IPS-15b (cell line): ENCODE measurements around the gene GGCT.
"Not testable (repeated sequence)": the region's sequence is repeated elsewhere in the genome, so short reads cannot be mapped to it uniquely, and the experiment has no call there.

Source experiments
- H3K27me3 ChIP-seq: one replicate; pipeline ENCODE4 v1.6.1; 2013; ENCODE audit warnings: low read length; ENCODE audit not compliant: control insufficient read depth, insufficient read depth
- H3K36me3 ChIP-seq: one replicate; pipeline ENCODE4 v1.6.1; 2013; ENCODE audit warnings: low read length; ENCODE audit not compliant: control insufficient read depth, insufficient read depth
- H3K4me1 ChIP-seq: one replicate; pipeline ENCODE4 v1.6.1; 2013; ENCODE audit warnings: mild to moderate bottlenecking, low read length; ENCODE audit not compliant: control insufficient read depth, insufficient read depth
- H3K4me3 ChIP-seq: one replicate; pipeline ENCODE4 v1.5.1; 2013; ENCODE audit warnings: low read depth, low read length
- H3K9ac ChIP-seq: one replicate; pipeline ENCODE4 v1.6.1; 2013; ENCODE audit warnings: low read depth, mild to moderate bottlenecking, low read length
- H3K9me3 ChIP-seq: one replicate; pipeline ENCODE4 v1.6.1; 2013; ENCODE audit warnings: mild to moderate bottlenecking, low read length; ENCODE audit not compliant: control insufficient read depth, insufficient read depth

The GGCT gene

GRCh38 chr7:30531286-30531685 lies 26.7 kb upstream of the GGCT start:
- Histone ChIP-seq H3K9me3 (no peaks in the 10 kb centered on the region), H3K4me1 (no peaks in the 10 kb centered on the region), H3K27me3 (no peaks in the 10 kb centered on the region), H3K9ac (no peak overlapping the region), H3K36me3 (no peaks in the 10 kb centered on the region), H3K4me3 (no peak overlapping the region)

- no peaks in the 10 kb centered on the region for H3K36me3 ChIP-seq
- no peaks in the 10 kb centered on the region for H3K9me3 ChIP-seq
- H3K9ac ChIP-seq, result no peak overlapping the region
- H3K27me3 ChIP-seq, result no peaks in the 10 kb centered on the region
- no peaks in the 10 kb centered on the region for H3K4me1 ChIP-seq
- no peak overlapping the region for H3K4me3 ChIP-seq
Observed at GRCh38 chr7:30530373-30530772, 25.7 kb upstream of the GGCT start.

- no peaks in the 10 kb centered on the region for H3K9me3 ChIP-seq
- H3K4me1 ChIP-seq, result no peaks in the 10 kb centered on the region
- H3K9ac ChIP-seq, result no peak overlapping the region
- no peaks in the 10 kb centered on the region for H3K36me3 ChIP-seq
- no peak overlapping the region for H3K4me3 ChIP-seq
- no peaks in the 10 kb centered on the region for H3K27me3 ChIP-seq
Observed at GRCh38 chr7:30528779-30529178, 24.1 kb upstream of the GGCT start.

DNA sequence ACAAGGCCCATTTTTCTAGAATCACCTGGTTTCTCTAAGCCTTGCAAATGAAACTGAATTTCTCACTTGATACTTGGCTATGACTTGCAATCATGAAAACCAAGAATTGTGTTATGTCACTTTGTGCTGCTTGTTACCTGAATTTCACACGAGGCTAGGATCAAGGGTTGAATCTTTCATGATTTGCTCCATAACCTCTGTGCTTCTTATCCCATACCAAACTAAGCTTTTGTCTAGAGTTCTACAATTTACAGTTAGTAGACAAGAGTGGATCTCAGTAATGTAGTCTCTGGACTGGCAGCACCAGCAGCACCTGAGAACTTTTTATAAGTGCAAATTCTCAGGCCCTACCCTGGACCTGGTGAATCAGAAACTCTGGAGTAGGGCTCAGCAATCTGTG lies 22.7 kb upstream of the GGCT start:
- not testable (repeated sequence) for H3K27me3 ChIP-seq, H3K36me3 ChIP-seq, H3K9me3 ChIP-seq, H3K4me3 ChIP-seq, H3K4me1 ChIP-seq, H3K9ac ChIP-seq

DNA sequence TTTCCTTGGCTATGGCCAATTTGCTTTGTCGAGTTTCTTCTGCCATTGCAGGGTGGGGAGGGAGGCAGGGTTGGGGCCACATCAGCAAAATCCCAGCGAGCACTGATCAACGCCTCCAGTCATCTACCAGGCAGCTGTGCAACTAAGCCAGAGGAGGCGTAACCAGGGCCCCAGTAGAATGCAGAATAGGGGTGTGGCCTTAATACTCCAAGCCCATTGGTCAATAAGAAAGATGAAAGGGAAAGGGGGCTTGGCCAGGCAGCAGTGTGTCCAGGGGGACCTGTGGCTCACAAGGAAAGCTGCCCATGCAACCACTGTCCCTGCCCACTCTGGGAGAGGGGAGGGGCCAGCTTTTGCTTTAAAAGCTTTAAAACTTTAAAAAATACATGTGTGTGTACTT lies 21.5 kb upstream of the GGCT start:
- H3K9ac ChIP-seq, result no peak overlapping the region
- H3K4me3 ChIP-seq, result no peak overlapping the region
- no peaks in the 10 kb centered on the region for H3K4me1 ChIP-seq
- no peaks in the 10 kb centered on the region for H3K9me3 ChIP-seq
- H3K27me3 ChIP-seq, result no peaks in the 10 kb centered on the region
- no peaks in the 10 kb centered on the region for H3K36me3 ChIP-seq

- Histone ChIP-seq H3K9me3 (no peaks in the 10 kb centered on the region), H3K4me3 (no peak overlapping the region)
Observed at GRCh38 chr7:30525429-30525828, 20.8 kb upstream of the GGCT start.

DNA sequence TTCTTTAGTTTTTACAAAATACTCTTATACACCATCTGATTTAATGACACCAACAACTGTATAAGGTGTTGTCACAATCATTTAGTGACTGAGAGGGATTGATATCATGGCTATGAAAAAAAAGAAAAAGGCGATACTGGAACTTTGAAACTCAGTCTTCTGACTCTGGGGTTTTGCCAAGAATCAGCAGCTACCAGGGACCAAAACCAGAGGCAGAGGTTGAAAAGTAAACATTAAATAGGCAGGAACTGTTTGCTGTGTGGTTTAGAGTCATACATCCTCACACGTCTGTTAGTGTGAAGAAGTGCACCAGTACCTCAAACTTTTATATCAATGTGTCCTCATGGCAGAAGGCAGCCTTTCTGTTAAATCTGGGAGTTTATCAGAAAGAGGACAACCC lies 19.9 kb upstream of the GGCT start:
- Histone ChIP-seq H3K4me1 (peaks cover 6% of the 10 kb centered on the region), H3K9me3 (no peaks in the 10 kb centered on the region), H3K27me3 (no peaks in the 10 kb centered on the region), H3K9ac (no peak overlapping the region), H3K4me3 (no peak overlapping the region), H3K36me3 (no peaks in the 10 kb centered on the region)

More at GRCh38 chr7:30525429-30525828, 20.8 kb upstream of the GGCT start:
- Histone ChIP-seq H3K9ac (no peak overlapping the region), H3K4me1 (peaks cover 4% of the 10 kb centered on the region), H3K36me3 (no peaks in the 10 kb centered on the region), H3K27me3 (no peaks in the 10 kb centered on the region)

DNA sequence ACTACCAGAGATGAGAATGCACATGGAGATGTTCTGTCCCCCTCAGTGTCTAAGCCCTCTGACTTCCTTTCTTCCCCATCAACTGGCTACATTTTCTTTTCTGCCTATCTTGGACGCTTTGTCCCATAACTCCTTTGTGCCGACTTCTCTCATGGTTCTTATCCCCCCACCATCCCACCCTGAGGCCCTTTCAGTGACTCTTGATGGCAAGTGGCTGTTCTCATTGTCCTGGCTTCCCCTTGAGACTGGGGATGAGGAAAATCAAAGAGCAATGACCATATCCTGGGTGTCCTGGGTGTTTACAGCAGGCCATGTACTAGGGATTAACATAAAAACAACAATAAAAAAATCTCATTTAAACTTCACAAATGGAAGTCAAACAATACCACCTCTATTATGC lies 18.8 kb upstream of the GGCT start:
- no peaks in the 10 kb centered on the region for H3K36me3 ChIP-seq
- no peaks in the 10 kb centered on the region for H3K9me3 ChIP-seq
- H3K4me1 ChIP-seq, result peaks cover 6% of the 10 kb centered on the region
- no peak overlapping the region for H3K9ac ChIP-seq
- no peak overlapping the region for H3K4me3 ChIP-seq
- H3K27me3 ChIP-seq, result no peaks in the 10 kb centered on the region

GRCh38 chr7:30522159-30522558 lies 17.5 kb upstream of the GGCT start:
- Histone ChIP-seq H3K4me3 (no peak overlapping the region), H3K36me3 (no peaks in the 10 kb centered on the region), H3K9ac (no peak overlapping the region), H3K9me3 (no peaks in the 10 kb centered on the region), H3K27me3 (no peaks in the 10 kb centered on the region), H3K4me1 (peaks cover 6% of the 10 kb centered on the region)

- no peak overlapping the region for H3K9ac ChIP-seq
- H3K4me1 ChIP-seq, result peaks cover 6% of the 10 kb centered on the region
- H3K27me3 ChIP-seq, result no peaks in the 10 kb centered on the region
- no peak overlapping the region for H3K4me3 ChIP-seq
- H3K9me3 ChIP-seq, result no peaks in the 10 kb centered on the region
- H3K36me3 ChIP-seq, result no peaks in the 10 kb centered on the region
Observed at GRCh38 chr7:30521532-30521931, 16.9 kb upstream of the GGCT start.

GRCh38 chr7:30519122-30519521 lies 14.5 kb upstream of the GGCT start:
- Histone ChIP-seq H3K4me1 (peaks cover 6% of the 10 kb centered on the region), H3K9me3 (no peaks in the 10 kb centered on the region), H3K4me3 (no peak overlapping the region), H3K27me3 (no peaks in the 10 kb centered on the region), H3K9ac (no peak overlapping the region), H3K36me3 (no peaks in the 10 kb centered on the region)

GRCh38 chr7:30515761-30516160 lies 11.1 kb upstream of the GGCT start:
- Histone ChIP-seq H3K36me3 (no peaks in the 10 kb centered on the region), H3K4me1 (peaks cover 5% of the 10 kb centered on the region), H3K27me3 (no peaks in the 10 kb centered on the region), H3K9me3 (no peaks in the 10 kb centered on the region), H3K9ac (no peak overlapping the region), H3K4me3 (no peak overlapping the region)

DNA sequence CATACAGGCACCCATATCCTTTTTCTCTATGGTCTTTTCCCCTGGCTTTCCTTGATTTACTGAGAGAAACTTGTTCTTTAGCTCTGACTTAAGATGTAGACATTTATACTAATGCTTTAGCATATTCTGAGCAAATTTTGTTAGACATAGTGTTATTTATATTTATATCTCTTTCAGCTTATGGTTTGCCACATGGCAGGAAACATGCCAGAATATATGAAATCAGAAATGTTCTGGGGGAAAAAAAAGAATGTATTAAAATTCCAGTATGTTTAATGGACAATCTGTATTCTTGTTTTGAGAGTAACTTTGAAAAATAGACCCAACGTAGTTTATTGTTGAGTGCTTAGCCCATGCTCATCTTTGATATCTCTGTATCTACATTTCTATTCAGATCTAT lies 10.1 kb upstream of the GGCT start:
- Histone ChIP-seq H3K36me3 (no peaks in the 10 kb centered on the region), H3K27me3 (no peaks in the 10 kb centered on the region), H3K9ac (no peak overlapping the region), H3K4me1 (no peaks in the 10 kb centered on the region), H3K9me3 (no peaks in the 10 kb centered on the region), H3K4me3 (no peak overlapping the region)
